Stomach (tissue), 4 donors: Measurements from ENCODE around the gene PPIP5K2.

Source experiments
- POLR2A ChIP-seq, 4 donors: fragments of 450-650 bp; IDR thresholded peaks; one replicate each; pipeline ENCODE4 v1.6.1; 2016; ENCODE audit warnings: antibody characterized with exemption in 4 of 4, control low read depth in 2 of 4, mild to moderate bottlenecking in 1 of 4, moderate library complexity in 1 of 4
- TF ChIP-seq, protein P1 (sequence below), 7 experiments: fragments of 450-650 bp in 4 of 7; fragments of 200-600 bp in 3 of 7; sonication (generic) in 3 of 7; IDR thresholded peaks; one replicate each; pipeline ENCODE4 v1.5.1; 2016 to 2019; ENCODE audit warnings: antibody characterized with exemption in 7 of 7, control low read depth in 2 of 7, mild to moderate bottlenecking in 1 of 7

DNA sequence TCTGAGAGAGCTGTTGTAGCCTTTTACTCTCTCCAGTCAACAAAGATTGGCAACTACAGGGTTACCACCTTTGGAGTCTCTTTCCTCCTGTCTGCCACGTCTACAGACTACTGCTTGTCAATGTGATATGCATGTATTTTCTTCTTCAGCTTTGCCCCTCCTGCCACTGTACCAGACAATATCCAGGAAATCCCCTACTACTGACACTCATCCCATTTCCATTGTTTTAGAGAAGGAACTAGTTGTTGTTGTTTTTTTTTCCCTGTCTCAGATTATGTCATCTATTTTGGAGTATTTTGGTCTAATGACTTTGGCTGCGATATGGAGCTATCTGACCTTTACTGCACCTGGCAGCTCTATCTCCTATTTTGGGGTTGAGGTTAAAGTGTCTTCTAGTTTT, 88.4 kb downstream of the PPIP5K2 start:
- TF ChIP-seq POLR2A (IDR thresholded peaks at IDR 0.05) = no peak
- TF ChIP-seq, protein P1, sequence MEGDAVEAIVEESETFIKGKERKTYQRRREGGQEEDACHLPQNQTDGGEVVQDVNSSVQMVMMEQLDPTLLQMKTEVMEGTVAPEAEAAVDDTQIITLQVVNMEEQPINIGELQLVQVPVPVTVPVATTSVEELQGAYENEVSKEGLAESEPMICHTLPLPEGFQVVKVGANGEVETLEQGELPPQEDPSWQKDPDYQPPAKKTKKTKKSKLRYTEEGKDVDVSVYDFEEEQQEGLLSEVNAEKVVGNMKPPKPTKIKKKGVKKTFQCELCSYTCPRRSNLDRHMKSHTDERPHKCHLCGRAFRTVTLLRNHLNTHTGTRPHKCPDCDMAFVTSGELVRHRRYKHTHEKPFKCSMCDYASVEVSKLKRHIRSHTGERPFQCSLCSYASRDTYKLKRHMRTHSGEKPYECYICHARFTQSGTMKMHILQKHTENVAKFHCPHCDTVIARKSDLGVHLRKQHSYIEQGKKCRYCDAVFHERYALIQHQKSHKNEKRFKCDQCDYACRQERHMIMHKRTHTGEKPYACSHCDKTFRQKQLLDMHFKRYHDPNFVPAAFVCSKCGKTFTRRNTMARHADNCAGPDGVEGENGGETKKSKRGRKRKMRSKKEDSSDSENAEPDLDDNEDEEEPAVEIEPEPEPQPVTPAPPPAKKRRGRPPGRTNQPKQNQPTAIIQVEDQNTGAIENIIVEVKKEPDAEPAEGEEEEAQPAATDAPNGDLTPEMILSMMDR (IDR thresholded peaks at IDR 0.05) = no peak
